Astrocyte of the cerebellum (primary cell): Measurements from ENCODE around the gene CPT1A.
A peak's percentile ranks its signal among the peaks of the same experiment; 100 is the strongest.

Experiments
- DNase-seq: peaks from one replicate; pipeline ENCODE4 v3.0.0-alpha.2; 2011; ENCODE audit warnings: low read depth
- H3K4me3 ChIP-seq: 2 replicates; pipeline ENCODE4 v1.5.1; 2011; ENCODE audit warnings: mild to moderate bottlenecking, low read depth, low read length, moderate library complexity
- CTCF ChIP-seq: IDR thresholded peaks from 2 replicates; pipeline ENCODE4 v1.5.1; 2012; ENCODE audit warnings: low read length, low read depth, moderate library complexity, mild to moderate bottlenecking; ENCODE audit errors: missing control alignments
- in situ Hi-C: cut with HindIII; loops from 2 replicates; pipeline ENCODE4 v1.10.0; 2017; ENCODE audit warnings: low sequenced_read_pairs

The CPT1A gene

GRCh38 chr11:68854273-68854958 lies 12.7 kb upstream of the CPT1A start:
- H3K4me3 ChIP-seq, result peak overlapping the region; percentile 41
- no peak for DNase-seq
- no peak for TF ChIP-seq CTCF
- in situ Hi-C loops, result no loop called here

- no peak for TF ChIP-seq CTCF
- no peak overlapping the region for H3K4me3 ChIP-seq
- DNase-seq, result no peak
- in situ Hi-C loops, result no loop called here
Measured at GRCh38 chr11:68852628-68853027, 10.9 kb upstream of the CPT1A start.

GRCh38 chr11:68848429-68848828 lies 6.7 kb upstream of the CPT1A start:
- in situ Hi-C loops, result no loop called here
- TF ChIP-seq CTCF, result no peak
- DNase-seq, result no peak
- H3K4me3 ChIP-seq, result no peak overlapping the region

GRCh38 chr11:68847395-68847794 lies 5.7 kb upstream of the CPT1A start:
- in situ Hi-C loops, result no loop called here
- H3K4me3 ChIP-seq, result no peak overlapping the region
- TF ChIP-seq CTCF, result no peak
- no peak for DNase-seq

- DNase-seq, result no peak
- H3K4me3 ChIP-seq, result no peak overlapping the region
- TF ChIP-seq CTCF, result no peak
- in situ Hi-C loops, result no loop called here
Measured at GRCh38 chr11:68845351-68846002, 3.8 kb upstream of the CPT1A start.

- DNase-seq, result no peak
- in situ Hi-C loops, result no loop called here
- no peak for TF ChIP-seq CTCF
- no peak overlapping the region for H3K4me3 ChIP-seq
Measured at GRCh38 chr11:68844801-68845200, 3.1 kb upstream of the CPT1A start.
